Uterus (tissue), 4 donors: ENCODE measurements around the gene CNIH2. TPM values are rescaled to one million over a fixed set of nuclear protein-coding genes. Genes with fewer than 3 reads are reported as not detected.

Experiments
- DNase-seq, 2 donors: peaks; one replicate each; pipeline ENCODE4 v3.0.0-alpha.2; 2019 to 2020
- H3K27ac ChIP-seq, 2 donors: fragments of 200-600 bp; sonication (generic); 1 replicate in 1 of 2; 2 replicates in 1 of 2; pipeline ENCODE4 v1.5.1; 2016 to 2018
- H3K27me3 ChIP-seq, 2 donors: fragments of 200-600 bp; sonication (generic); one replicate each; pipeline ENCODE4 v1.5.1; 2018 to 2019; ENCODE audit warnings: control low read depth in 1 of 2
- H3K36me3 ChIP-seq, 2 donors: fragments of 200-600 bp; sonication (generic); one replicate each; pipeline ENCODE4 v1.5.1; 2019; ENCODE audit warnings: control low read depth in 1 of 2
- H3K4me1 ChIP-seq, 2 donors: fragments of 200-600 bp; sonication (generic); one replicate each; pipeline ENCODE4 v1.5.1; 2018 to 2019; ENCODE audit warnings: control low read depth in 1 of 2
- H3K4me3 ChIP-seq, 2 donors: fragments of 200-600 bp; sonication (generic); 1 replicate in 1 of 2; 2 replicates in 1 of 2; pipeline ENCODE4 v1.5.1; 2018 to 2019; ENCODE audit warnings: mild to moderate bottlenecking in 1 of 2
- H3K9me3 ChIP-seq, 2 donors: fragments of 200-600 bp; sonication (generic); one replicate each; pipeline ENCODE4 v1.5.1; 2019; ENCODE audit warnings: control low read depth in 1 of 2
- CTCF ChIP-seq, 4 experiments: fragments of 200-600 bp in 2 of 4; fragments of 450-650 bp in 2 of 4; sonication (generic) in 2 of 4; IDR thresholded peaks; one replicate each; pipeline ENCODE4 v1.5.1; 2016 to 2019; ENCODE audit warnings: antibody characterized with exemption in 4 of 4, mild to moderate bottlenecking in 2 of 4, moderate library complexity in 1 of 4
- POLR2A ChIP-seq, 2 donors: fragments of 450-650 bp; IDR thresholded peaks; one replicate each; pipeline ENCODE4 v1.6.1; 2016; ENCODE audit warnings: antibody characterized with exemption in 2 of 2, mild to moderate bottlenecking in 1 of 2, moderate library complexity in 1 of 2
- intact Hi-C: fragments of 100-400 bp; cut with DNase I; formaldehyde crosslinking; loops from one replicate; pipeline ENCODE4 v1.15.1; 2023; ENCODE audit warnings: low total_unique reads
- total RNA-seq, 4 donors: library from RNA; depleted of rRNA in 3 of 4; stranded (reverse); fragments of >200 nt in 3 of 4; gene quantifications; one replicate each; pipeline versions ENCODE4 v1.1.0 to v1.2.4, GENCODE V29; 2014 to 2023
- donor health status: DM: yes; HTN: yes; CAD: no.

The CNIH2 gene
- total RNA-seq, 4 donors from 2014 or later, result 1.2 to 1.5 TPM; not detected in 2

GRCh38 chr11:66322732-66323427 lies 44.9 kb downstream of the CNIH2 start:
- no peaks in the 10 kb centered on the region for H3K36me3 ChIP-seq
- peak overlapping the region in 1 of 2 donors; percentile 10 for H3K27ac ChIP-seq
- TF ChIP-seq POLR2A (IDR thresholded peaks at IDR 0.05), result no peak
- TF ChIP-seq CTCF (IDR thresholded peaks at IDR 0.05), result no peak
- no peaks in the 10 kb centered on the region for H3K27me3 ChIP-seq
- DNase-seq, result peak; percentile 51 to 65
- no peak overlapping the region for H3K4me3 ChIP-seq
- no peaks in the 10 kb centered on the region for H3K9me3 ChIP-seq
- intact Hi-C loops, result no loop called here
- H3K4me1 ChIP-seq, result peaks cover 0 to 4% of the 10 kb centered on the region in 2 donors

- no peak overlapping the region for H3K4me3 ChIP-seq
- no peaks in the 10 kb centered on the region for H3K27me3 ChIP-seq
- intact Hi-C loops, result no loop called here
- DNase-seq, result no peak
- peaks cover 0 to 2% of the 10 kb centered on the region in 2 donors for H3K4me1 ChIP-seq
- H3K9me3 ChIP-seq, result no peaks in the 10 kb centered on the region
- no peak overlapping the region for H3K27ac ChIP-seq
- no peaks in the 10 kb centered on the region for H3K36me3 ChIP-seq
- TF ChIP-seq CTCF (IDR thresholded peaks at IDR 0.05), result no peak
- TF ChIP-seq POLR2A (IDR thresholded peaks at IDR 0.05), result no peak
Observed at GRCh38 chr11:66323684-66324083, 45.7 kb downstream of the CNIH2 start.

GRCh38 chr11:66324664-66325063 lies 46.7 kb downstream of the CNIH2 start:
- DNase-seq, result no peak
- intact Hi-C loops, result no loop called here
- TF ChIP-seq POLR2A (IDR thresholded peaks at IDR 0.05), result no peak
- no peak for TF ChIP-seq CTCF (IDR thresholded peaks at IDR 0.05)
- no peak overlapping the region for H3K27ac ChIP-seq
- H3K36me3 ChIP-seq, result no peaks in the 10 kb centered on the region
- no peaks in the 10 kb centered on the region for H3K27me3 ChIP-seq
- no peak overlapping the region for H3K4me3 ChIP-seq
- H3K4me1 ChIP-seq, result peaks cover 0 to 4% of the 10 kb centered on the region in 2 donors
- no peaks in the 10 kb centered on the region for H3K9me3 ChIP-seq

DNA sequence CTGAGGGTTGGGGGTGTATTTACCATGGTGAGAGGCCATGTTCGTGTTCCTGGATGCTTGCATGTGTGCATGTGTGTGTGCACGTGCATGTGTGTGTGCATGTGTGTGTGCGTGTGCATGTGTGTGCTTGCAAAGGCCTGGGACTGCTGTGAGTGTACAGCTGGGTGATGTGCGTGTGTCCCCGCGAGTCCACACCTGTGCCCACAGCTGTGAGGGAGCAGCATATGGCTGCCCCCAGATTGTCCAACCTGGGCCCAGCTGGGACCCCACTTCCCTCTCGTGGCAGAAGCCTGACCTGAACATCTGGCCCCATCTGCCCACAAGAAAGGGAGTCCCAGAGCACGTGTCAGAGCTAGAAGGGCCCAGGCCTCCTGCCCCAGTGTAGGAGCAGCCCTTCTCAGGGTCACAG lies 47.3 kb downstream of the CNIH2 start:
- no peak for TF ChIP-seq POLR2A (IDR thresholded peaks at IDR 0.05)
- intact Hi-C loops, result no loop called here
- H3K27ac ChIP-seq, result peak overlapping the region in 1 of 2 donors; percentile 59

DNA sequence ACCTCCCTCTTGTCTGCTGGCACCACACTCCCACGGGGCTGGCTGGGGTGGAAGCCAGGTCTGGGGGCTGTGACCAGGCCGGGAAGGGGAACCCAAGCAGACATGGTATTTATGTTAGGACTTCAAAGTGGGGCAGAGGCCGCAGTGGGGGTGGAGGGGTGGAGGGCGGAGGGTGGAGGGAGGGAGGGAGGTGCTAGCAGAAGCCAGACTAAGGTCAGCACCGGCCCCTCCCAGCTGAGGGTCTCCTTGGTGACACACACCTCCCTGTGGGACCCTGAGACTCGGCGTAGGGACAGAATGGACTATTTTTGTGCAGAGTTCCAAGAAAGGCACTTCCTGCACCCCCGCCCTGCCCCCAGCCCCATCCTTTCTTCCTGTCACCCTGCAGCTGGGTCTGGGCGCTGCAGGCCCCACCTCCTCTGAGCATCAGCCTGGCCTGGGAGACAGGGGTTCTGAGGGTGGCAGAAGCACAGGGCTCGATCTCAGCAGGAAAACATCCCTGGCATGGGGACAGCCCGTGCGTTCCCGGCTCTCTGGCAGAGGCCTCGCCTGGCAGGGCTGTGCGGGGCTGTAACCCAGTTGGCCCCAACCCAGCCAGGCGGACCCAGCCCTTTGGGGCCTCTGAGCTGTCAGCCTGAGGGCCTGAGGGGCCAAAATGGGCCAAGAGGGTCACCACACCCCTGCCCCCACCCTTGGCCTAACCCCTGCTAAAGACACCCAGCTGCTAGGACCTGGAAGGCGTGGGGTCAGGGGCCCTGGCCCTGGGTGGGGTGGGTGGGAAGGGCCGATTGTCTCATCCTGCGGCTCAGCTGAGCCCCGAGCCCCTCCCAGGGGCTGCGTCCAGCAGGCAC lies 48.5 kb downstream of the CNIH2 start:
- Histone ChIP-seq H3K27ac (peak overlapping the region; percentile 57 to 59), H3K9me3 (no peaks in the 10 kb centered on the region), H3K4me1 (peaks cover 0 to 4% of the 10 kb centered on the region in 2 donors), H3K36me3 (no peaks in the 10 kb centered on the region), H3K27me3 (no peaks in the 10 kb centered on the region), H3K4me3 (no peak overlapping the region)
- TF ChIP-seq CTCF (IDR thresholded peaks at IDR 0.05) (no peak), POLR2A (IDR thresholded peaks at IDR 0.05) (no peak)
- intact Hi-C loops, result no loop called here
- peak; percentile 34 to 53 for DNase-seq

More for the DNA sequence above, 47.3 kb downstream of the CNIH2 start:
- DNase-seq, result no peak
- H3K27me3 ChIP-seq, result no peaks in the 10 kb centered on the region
- H3K36me3 ChIP-seq, result no peaks in the 10 kb centered on the region
- H3K4me3 ChIP-seq, result no peak overlapping the region
- peaks cover 0 to 4% of the 10 kb centered on the region in 2 donors for H3K4me1 ChIP-seq
- H3K9me3 ChIP-seq, result no peaks in the 10 kb centered on the region
